ENCODE measurements around the gene ZNF385A. TPM values are rescaled to one million over a fixed set of nuclear protein-coding genes. Genes with fewer than 3 reads are reported as not detected.

The ZNF385A gene
- total and polyA plus RNA-seq, 2 experiments from 2014 or later, result 10.9 to 21.7 TPM

GRCh38 chr12:54392485-54393206 is 8.1 kb upstream of the ZNF385A start:
- no peak overlapping the region for H3K4me2 ChIP-seq

More at GRCh38 chr12:54392485-54393206, 8.1 kb upstream of the ZNF385A start:
- Histone ChIP-seq H2AFZ (no peak overlapping the region), H3K4me1 (ENCODE audit: insufficient read depth) (peaks cover 51% of the 10 kb centered on the region), H3K27me3 (ENCODE audit: insufficient read depth) (peaks cover 18% of the 10 kb centered on the region), H3K27ac (ENCODE audit: low read depth) (no peak overlapping the region), H3K79me2 (replicated peaks; ENCODE audit: insufficient read depth) (no peaks in the 10 kb centered on the region), H3F3A (replicated peaks; ENCODE audit: low read depth) (peaks cover 13% of the 10 kb centered on the region; the same call in 1 of the 2 replicates), H4K20me1 (replicated peaks; ENCODE audit: insufficient read depth) (no peaks in the 10 kb centered on the region; the same call in 1 of the 2 replicates), H3K36me3 (ENCODE audit: insufficient read depth) (no peaks in the 10 kb centered on the region), H3K4me3 (no peak overlapping the region), H3K9me2 (ENCODE audit: insufficient read depth) (0 out of 2 replicates have a peak, but pooled peaks cover 9% of the 10 kb centered on the region)
- Mint-ChIP-seq H3K9me3 (no peaks in the 10 kb centered on the region), H3K36me3 (ENCODE audit: low read depth) (peaks cover 24% of the 10 kb centered on the region), H3K27me3 (ENCODE audit: insufficient read depth, low read depth, poor library complexity) (peaks cover 21% of the 10 kb centered on the region), H3K4me1 (peaks cover 54% of the 10 kb centered on the region), H3K4me3 (0 out of 3 replicates have a peak overlapping the region, but pooled peaks have one; percentile 9), H3K27ac (no peak overlapping the region)
- ATAC-seq (no peak), DNase-seq (ENCODE audit: low spot score) (no peak)
- no peak for TF ChIP-seq REST (IDR thresholded peaks at IDR 0.05; ENCODE audit: unreplicated experiment)
- TF ChIP-seq JUNB (IDR thresholded peaks at IDR 0.05; ENCODE audit: unreplicated experiment), result no peak
- TF ChIP-seq POLR2AphosphoS5 (IDR thresholded peaks at IDR 0.05; ENCODE audit: low read depth), result no peak
- TF ChIP-seq CTCF (conservative IDR thresholded peaks at IDR 0.05; ENCODE audit: low read depth in 2 of 2), result no peak
- no peak for TF ChIP-seq ZNF331 (CRISPR knock-in tag; IDR thresholded peaks at IDR 0.05; ENCODE audit: low read depth)
- no peak for TF ChIP-seq ZNF462 (CRISPR knock-in tag; IDR thresholded peaks at IDR 0.05)
- TF ChIP-seq EZH2phosphoT487 (IDR thresholded peaks at IDR 0.05; ENCODE audit: unreplicated experiment), result no peak
- no peak for TF ChIP-seq EZH2 (IDR thresholded peaks at IDR 0.05; ENCODE audit: low read depth, unreplicated experiment)
- no peak for TF ChIP-seq STAT1 (IDR thresholded peaks at IDR 0.05; ENCODE audit: unreplicated experiment)
- TF ChIP-seq NANOG (IDR thresholded peaks at IDR 0.05; ENCODE audit: borderline replicate concordance), result no peak
- no peak for TF ChIP-seq ZNF114 (CRISPR knock-in tag; IDR thresholded peaks at IDR 0.05)
- TF ChIP-seq ETS1 (IDR thresholded peaks at IDR 0.05), result no peak
- no peak for TF ChIP-seq CREB1 (CRISPR knock-in tag; IDR thresholded peaks at IDR 0.05; ENCODE audit: low read depth)
